IMR-90 (cell line): ENCODE measurements around the gene SLC4A2. TPM values are rescaled to one million over a fixed set of nuclear protein-coding genes. Genes with fewer than 3 reads are reported as not detected.

Experiments used
- ATAC-seq: fragments of 200-7000 bp; cut with Tn5 transposase; 2 replicates; pipeline ENCODE4 v1.9.1; 2020; ENCODE audit warnings: low read depth, mild to moderate bottlenecking, moderate library complexity
- BruUV-seq: library from RNA; stranded (reverse); fragments of 400-500 nt; replicated peaks from 2 replicates; lab custom pipeline; 2021; lab: Mats Ljungman, UMichigan
- CTCF ChIA-PET: fragments of 300-600 bp; formaldehyde crosslinking; extraction: SDS; loops from one replicate; lab custom pipeline; 2021; ENCODE audit warnings: antibody characterized with exemption; lab: Yijun Ruan, JAX
- POLR2A ChIA-PET: fragments of 300-600 bp; sonication (Branson Sonifier 250); formaldehyde crosslinking; loops from one replicate; lab custom pipeline; 2022; ENCODE audit warnings: antibody characterized with exemption; ENCODE audit not compliant: unreplicated experiment; lab: Charles Lee
- DNase-seq: peaks from one replicate; pipeline ENCODE4 v3.0.0; 2013
- H2AFZ ChIP-seq: replicated peaks from 2 replicates; pipeline ENCODE3; 2013; ENCODE audit warnings: low read length, mild to moderate bottlenecking; ENCODE audit not compliant: poor library complexity
- H2AK5ac ChIP-seq: 2 replicates; pipeline ENCODE4 v1.6.1; 2013; ENCODE audit warnings: low read depth, low read length, inconsistent platforms
- H2AK9ac ChIP-seq: replicated peaks from 2 replicates; pipeline ENCODE3; 2013; ENCODE audit warnings: mild to moderate bottlenecking, low read depth, low read length, moderate library complexity; ENCODE audit not compliant: poor library complexity
- H2BK120ac ChIP-seq: 2 replicates; pipeline ENCODE4 v1.6.1; 2013; ENCODE audit warnings: low read depth, low read length, inconsistent platforms
- H2BK15ac ChIP-seq: 3 replicates; pipeline ENCODE4 v1.6.1; 2013; ENCODE audit warnings: low read depth, low read length, inconsistent platforms
- H2BK20ac ChIP-seq: 2 replicates; pipeline ENCODE4 v1.6.1; 2013; ENCODE audit warnings: low read depth, mild to moderate bottlenecking, inconsistent platforms, low read length, moderate library complexity
- H2BK5ac ChIP-seq: 2 replicates; pipeline ENCODE4 v1.6.1; 2013; ENCODE audit warnings: mild to moderate bottlenecking, low read depth, low read length, inconsistent platforms; ENCODE audit not compliant: poor library complexity, severe bottlenecking
- H3K14ac ChIP-seq: replicated peaks from 2 replicates; pipeline ENCODE4 v1.6.1; 2013; ENCODE audit warnings: low read depth, low read length, inconsistent platforms
- H3K18ac ChIP-seq: 2 replicates; pipeline ENCODE4 v1.6.1; 2013; ENCODE audit warnings: low read depth, low read length, control low read depth
- H3K23ac ChIP-seq: 2 replicates; pipeline ENCODE4 v1.6.1; 2013; ENCODE audit warnings: low read depth, low read length, inconsistent platforms
- H3K27ac ChIP-seq: 2 replicates; pipeline ENCODE4 v1.5.1; 2013; ENCODE audit warnings: mild to moderate bottlenecking, control low read depth, low read length; ENCODE audit not compliant: insufficient read depth
- H3K27me3 ChIP-seq: 2 replicates; pipeline ENCODE4 v1.6.1; 2013; ENCODE audit warnings: low read length; ENCODE audit not compliant: control insufficient read depth, insufficient read depth
- H3K36me3 ChIP-seq: 2 replicates; pipeline ENCODE4 v1.6.1; 2013; ENCODE audit warnings: low read length, mixed read lengths; ENCODE audit not compliant: control insufficient read depth, insufficient read depth
- H3K4ac ChIP-seq: 2 replicates; pipeline ENCODE4 v1.6.1; 2013; ENCODE audit warnings: low read depth, low read length, inconsistent platforms
- H3K4me1 ChIP-seq: 2 replicates; pipeline ENCODE4 v1.6.1; 2013; ENCODE audit warnings: low read length, mixed read lengths; ENCODE audit not compliant: control insufficient read depth, insufficient read depth
- H3K4me2 ChIP-seq: 2 replicates; pipeline ENCODE4 v1.6.1; 2013; ENCODE audit warnings: low read depth, mild to moderate bottlenecking, control low read depth, low read length, moderate library complexity
- H3K4me3 ChIP-seq: 2 replicates; pipeline ENCODE4 v1.5.1; 2013; ENCODE audit warnings: low read depth, mild to moderate bottlenecking, control low read depth, low read length, moderate library complexity; ENCODE audit not compliant: insufficient read depth
- H3K56ac ChIP-seq: 2 replicates; pipeline ENCODE4 v1.6.1; 2013; ENCODE audit warnings: low read length, inconsistent platforms; ENCODE audit not compliant: insufficient read depth; ENCODE audit errors: extremely low read depth
- H3K79me1 ChIP-seq, 2 experiments: 2 replicates each; pipeline ENCODE4 v1.6.1; 2013; ENCODE audit warnings: low read length in 2 of 2, inconsistent platforms in 1 of 2, low read depth in 1 of 2
- H3K9ac ChIP-seq: 2 replicates; pipeline ENCODE4 v1.6.1; 2013; ENCODE audit warnings: low read depth, low read length, control low read depth
- H3K9me1 ChIP-seq: 2 replicates; pipeline ENCODE4 v1.6.1; 2013; ENCODE audit warnings: low read length, inconsistent platforms; ENCODE audit not compliant: insufficient read depth
- H3K9me3 ChIP-seq: 2 replicates; pipeline ENCODE4 v1.6.1; 2013; ENCODE audit warnings: low read length; ENCODE audit not compliant: control insufficient read depth, insufficient read depth
- H4K20me1 ChIP-seq: 2 replicates; pipeline ENCODE4 v1.6.1; 2013; ENCODE audit warnings: low read length, inconsistent platforms; ENCODE audit not compliant: insufficient read depth
- H4K5ac ChIP-seq: 2 replicates; pipeline ENCODE4 v1.6.1; 2013; ENCODE audit warnings: mild to moderate bottlenecking, low read depth, low read length, control low read depth
- H4K8ac ChIP-seq, 2 experiments: 2 replicates each; pipeline ENCODE4 v1.6.1; 2013; ENCODE audit warnings: low read depth in 2 of 2, low read length in 2 of 2, control low read depth in 1 of 2, inconsistent platforms in 1 of 2
- H4K91ac ChIP-seq: 2 replicates; pipeline ENCODE4 v1.6.1; 2013; ENCODE audit warnings: low read depth, low read length, inconsistent platforms; ENCODE audit not compliant: insufficient read depth
- BHLHE40 ChIP-seq: fragments of 150-350 bp; IDR thresholded peaks from 2 replicates; pipeline ENCODE4 v1.6.1; 2016; ENCODE audit warnings: mild to moderate bottlenecking, low read depth, low read length
- CEBPB ChIP-seq: IDR thresholded peaks from 2 replicates; pipeline ENCODE4 v1.6.1; 2012; ENCODE audit warnings: low read depth, low read length, improper control_type of control experiment
- CHD1 ChIP-seq: IDR thresholded peaks from 2 replicates; pipeline ENCODE4 v1.6.1; 2012; ENCODE audit warnings: low read depth, low read length, improper control_type of control experiment
- CTCF ChIP-seq: conservative IDR thresholded peaks from 2 replicates; pipeline ENCODE4 v1.5.1; 2012; ENCODE audit warnings: mild to moderate bottlenecking, low read depth, low read length, improper control_type of control experiment
- FOS ChIP-seq: fragments of 150-350 bp; IDR thresholded peaks from 2 replicates; pipeline ENCODE4 v1.6.1; 2016; ENCODE audit warnings: low read depth, low read length
- MAFK ChIP-seq: IDR thresholded peaks from 2 replicates; pipeline ENCODE4 v1.6.1; 2012; ENCODE audit warnings: low read depth, low read length, improper control_type of control experiment
- MAZ ChIP-seq: IDR thresholded peaks from 2 replicates; pipeline ENCODE4 v1.6.1; 2012; ENCODE audit warnings: low read depth, mild to moderate bottlenecking, low read length, improper control_type of control experiment, moderate library complexity, borderline replicate concordance
- MXI1 ChIP-seq: IDR thresholded peaks from 2 replicates; pipeline ENCODE4 v1.6.1; 2012; ENCODE audit warnings: low read depth, mild to moderate bottlenecking, low read length, moderate library complexity, borderline replicate concordance
- NFE2L2 ChIP-seq: fragments of 150-350 bp; IDR thresholded peaks from 2 replicates; pipeline ENCODE4 v1.6.1; 2016; ENCODE audit warnings: low read depth, mild to moderate bottlenecking, low read length
- POLR2A ChIP-seq: IDR thresholded peaks from 2 replicates; pipeline ENCODE4 v1.6.1; 2012; ENCODE audit warnings: mild to moderate bottlenecking, low read depth, low read length
- RAD21 ChIP-seq: IDR thresholded peaks from 2 replicates; pipeline ENCODE4 v1.6.1; 2012; ENCODE audit warnings: low read length, improper control_type of control experiment
- RCOR1 ChIP-seq: IDR thresholded peaks from 2 replicates; pipeline ENCODE4 v1.6.1; 2012; ENCODE audit warnings: mild to moderate bottlenecking, low read length, improper control_type of control experiment; ENCODE audit not compliant: insufficient replicate concordance
- RFX5 ChIP-seq: IDR thresholded peaks from 2 replicates; pipeline ENCODE4 v1.8.0; 2012; ENCODE audit warnings: low read depth, mild to moderate bottlenecking, low read length, moderate library complexity
- SMC3 ChIP-seq: fragments of 150-350 bp; IDR thresholded peaks from 2 replicates; pipeline ENCODE4 v1.6.1; 2016; ENCODE audit warnings: low read depth, mild to moderate bottlenecking, antibody characterized with exemption, low read length, moderate library complexity
- USF2 ChIP-seq: fragments of 150-350 bp; IDR thresholded peaks from 2 replicates; pipeline ENCODE4 v1.6.1; 2017; ENCODE audit warnings: mild to moderate bottlenecking, antibody characterized with exemption, low read length, low read depth
- WGBS, 2 experiments: methylation state at CpG; one replicate each; pipeline versions ENCODE4 v1.1.5 to v1.1.7; 2013; ENCODE audit warnings: missing lambda C conversion rate in 2 of 2; ENCODE audit not compliant: insufficient read length in 1 of 2; ENCODE audit errors: extremely low coverage in 2 of 2; 5-methylcytosine and 5-hydroxymethylcytosine counted together
- dilution Hi-C: fragments of 300-500 bp; cut with HindIII; formaldehyde crosslinking; loops from one replicate; pipeline ENCODE4 v1.14.3; 2018; ENCODE audit warnings: low sequenced_read_pairs; ENCODE audit not compliant: unreplicated experiment
- in situ Hi-C: fragments of 300-500 bp; cut with MboI; formaldehyde crosslinking; loops from 3 replicates; pipeline ENCODE4 v1.14.3; 2019; ENCODE audit warnings: low sequenced_read_pairs, inconsistent platforms, mixed read lengths
- intact Hi-C: fragments of 100-400 bp; cut with micrococcal nuclease; formaldehyde crosslinking; loops from 2 replicates; pipeline ENCODE4 v1.10.0; 2022
- polyA plus RNA-seq, 3 experiments: library from polyadenylated mRNA; depleted of rRNA; stranded (reverse); fragments of >200 nt; gene quantifications; 2 replicates each; pipeline ENCODE4 v1.2.3, GENCODE V29; 2012; ENCODE audit warnings: low replicate concordance in 1 of 3
- total RNA-seq: library from RNA; depleted of rRNA; stranded (reverse); fragments of >200 nt; gene quantifications from 2 replicates; pipeline ENCODE4 v1.2.3, GENCODE V29; 2012

The SLC4A2 gene
- total and polyA plus RNA-seq, 2 of the 4 experiments (the other 2 are of a cell fraction) = 29.6 to 91.0 TPM

- Histone ChIP-seq H3K4ac (no peak overlapping the region), H3K9ac (no peak overlapping the region), H3K27me3 (no peaks in the 10 kb centered on the region), H3K9me3 (no peaks in the 10 kb centered on the region), H3K79me1 (peaks cover 0 to 27% of the 10 kb centered on the region in 2 experiments; a peak in 3 of 4 replicates), H3K9me1 (no peaks in the 10 kb centered on the region), H4K5ac (no peak overlapping the region), H3K14ac (no peak overlapping the region), H2BK15ac (no peak overlapping the region), H2AFZ (peak overlapping the region; percentile 51), H3K18ac (no peak overlapping the region), H4K8ac (no peak overlapping the region), H3K56ac (no peak overlapping the region), H3K4me3 (no peak overlapping the region), H2BK5ac (no peak overlapping the region), H2AK9ac (peak overlapping the region; percentile 19), H3K36me3 (peaks cover 67% of the 10 kb centered on the region), H4K20me1 (peaks cover 32% of the 10 kb centered on the region), H3K4me2 (no peak overlapping the region), H2BK20ac (no peak overlapping the region), H3K27ac (no peak overlapping the region), H2BK120ac (no peak overlapping the region), H3K23ac (no peak overlapping the region), H4K91ac (no peak overlapping the region), H2AK5ac (no peak overlapping the region), H3K4me1 (no peaks in the 10 kb centered on the region)
- ChIA-PET CTCF (no interaction called here), POLR2A (no interaction called here)
- BruUV-seq = no TSS peak
- ATAC-seq (no peak), DNase-seq (no peak)
- WGBS, 2 experiments = 100% methylated on average over 1 of the region's 14 CpGs; no CpG with 5 or more reads in 1 of the 2 experiments
- dilution Hi-C loops (no loop called here), in situ Hi-C loops (loop anchor here (5.0 to 25.0 kb wide), 3 partner anchors 47 to 338 kb away; no protein-coding TSS in a partner anchor), intact Hi-C loops (loop anchor here (1.0 to 5.0 kb wide), 2 partner anchors 47 to 177 kb away; no protein-coding TSS in a partner anchor)
- no peak for TF ChIP-seq MAZ
- no peak for TF ChIP-seq MXI1
- no peak for TF ChIP-seq RAD21
- TF ChIP-seq BHLHE40 = no peak
- no peak for TF ChIP-seq MAFK
- no peak for TF ChIP-seq FOS
- TF ChIP-seq RFX5 = no peak
- TF ChIP-seq POLR2A = no peak
- no peak for TF ChIP-seq CEBPB
- no peak for TF ChIP-seq RCOR1
- no peak for TF ChIP-seq NFE2L2
- no peak for TF ChIP-seq USF2
- no peak for TF ChIP-seq CTCF
- TF ChIP-seq SMC3 = no peak
- no peak for TF ChIP-seq CHD1
Measured at GRCh38 chr7:151124899-151125399, 65.6 kb downstream of the SLC4A2 start.
